B cell (primary cell): ENCODE results near the gene USH1G. TPM values are rescaled to one million over a fixed set of nuclear protein-coding genes. Genes with fewer than 3 reads are reported as not detected.
A peak's percentile ranks its signal among the peaks of the same experiment; 100 is the strongest.

ENCODE experiments used
- ATAC-seq: fragments of 200-7000 bp; cut with Tn5 transposase; one replicate; pipeline ENCODE4 v1.10.0; 2021; ENCODE audit warnings: low read depth, mild to moderate bottlenecking, moderate number of reproducible peaks, moderate library complexity
- CTCF ChIA-PET: fragments of 350-600 bp; sonication (Branson Sonifier 250); formaldehyde crosslinking; loops from one replicate; lab custom pipeline; 2021; ENCODE audit warnings: antibody characterized with exemption, inconsistent platforms; lab: Charles Lee
- POLR2A ChIA-PET: fragments of 350-600 bp; sonication (Branson Sonifier 250); formaldehyde crosslinking; loops from one replicate; lab custom pipeline; 2021; ENCODE audit warnings: antibody characterized with exemption; lab: Charles Lee
- DNase-seq: peaks from one replicate; pipeline ENCODE4 v3.0.0; 2013
- H2AFZ ChIP-seq: 2 replicates; pipeline ENCODE4 v1.6.1; 2012; ENCODE audit warnings: mild to moderate bottlenecking, low read depth, low read length; ENCODE audit not compliant: insufficient read depth, poor library complexity, severe bottlenecking
- H3K27ac ChIP-seq, 2 donors: 1 replicate in 1 of 2; 2 replicates in 1 of 2; pipeline ENCODE4 v1.5.1; 2012 to 2013; ENCODE audit warnings: low read length in 2 of 2, mild to moderate bottlenecking in 2 of 2, moderate library complexity in 1 of 2
- H3K27me3 ChIP-seq, 4 experiments: fragments of 200-600 bp in 1 of 4; sonication (generic) in 1 of 4; replicated peaks in 1 of 4; 1 replicate in 2 of 4; 2 replicates in 2 of 4; pipeline versions ENCODE4 v1.6.1 to v1.7.0; 2013 to 2016; ENCODE audit warnings: low read length in 3 of 4, mild to moderate bottlenecking in 2 of 4, mixed read lengths in 1 of 4, moderate library complexity in 1 of 4; ENCODE audit not compliant: insufficient read depth in 4 of 4, control insufficient read depth in 3 of 4; ENCODE audit errors: control extremely low read depth in 1 of 4
- H3K36me3 ChIP-seq, 2 experiments: replicated peaks in 1 of 2; 1 replicate in 1 of 2; 2 replicates in 1 of 2; pipeline versions ENCODE4 v1.6.1 to v1.7.1; 2013; ENCODE audit warnings: low read length in 1 of 2; ENCODE audit not compliant: insufficient read depth in 2 of 2, control insufficient read depth in 1 of 2; ENCODE audit errors: control extremely low read depth in 1 of 2, extremely low read depth in 1 of 2
- H3K4me1 ChIP-seq, 2 donors: fragments of 200-600 bp in 1 of 2; sonication (generic) in 1 of 2; 1 replicate in 1 of 2; 2 replicates in 1 of 2; pipeline versions ENCODE4 v1.5.1 to v1.6.1; 2013 to 2017; ENCODE audit warnings: low read length in 2 of 2; ENCODE audit not compliant: control insufficient read depth in 2 of 2, insufficient read depth in 2 of 2
- H3K4me2 ChIP-seq: replicated peaks from 2 replicates; pipeline ENCODE3; 2012; ENCODE audit warnings: mild to moderate bottlenecking, low read depth, low read length; ENCODE audit not compliant: poor library complexity, severe bottlenecking
- H3K4me3 ChIP-seq, 5 experiments: fragments of 200-600 bp in 1 of 5; sonication (generic) in 1 of 5; 1 replicate in 3 of 5; 2 replicates in 2 of 5; pipeline versions ENCODE4 v1.5.1 to v1.7.0; 2011 to 2016; ENCODE audit warnings: low read length in 4 of 5, mild to moderate bottlenecking in 4 of 5, low read depth in 2 of 5, control low read depth in 1 of 5, moderate library complexity in 1 of 5; ENCODE audit not compliant: insufficient read depth in 1 of 5; ENCODE audit errors: control extremely low read depth in 1 of 5, extremely low read depth in 1 of 5
- H3K79me2 ChIP-seq: fragments of 200-600 bp; sonication (generic); one replicate; pipeline ENCODE4 v1.6.0; 2016; ENCODE audit warnings: low read length; ENCODE audit not compliant: control insufficient read depth, insufficient read depth
- H3K9ac ChIP-seq: fragments of 200-600 bp; sonication (generic); 2 replicates; pipeline ENCODE4 v1.6.1; 2017; ENCODE audit warnings: mild to moderate bottlenecking, low read length, moderate library complexity
- H3K9me3 ChIP-seq, 3 donors: one replicate each; pipeline versions ENCODE4 v1.6.1 to v1.7.1; 2013; ENCODE audit warnings: low read length in 2 of 3; ENCODE audit not compliant: control insufficient read depth in 2 of 3, insufficient read depth in 1 of 3; ENCODE audit errors: control extremely low read depth in 1 of 3
- H4K20me1 ChIP-seq: 2 replicates; pipeline ENCODE4 v1.6.0; 2012; ENCODE audit warnings: mild to moderate bottlenecking, low read length; ENCODE audit not compliant: insufficient read depth, control insufficient read depth, poor library complexity, severe bottlenecking
- H3K27ac Mint-ChIP-seq: one replicate; pipeline ENCODE4 v1.8.0; 2021; ENCODE audit warnings: mixed read lengths
- H3K27me3 Mint-ChIP-seq: one replicate; pipeline ENCODE4 v1.8.0; 2021; ENCODE audit warnings: mixed read lengths
- H3K4me1 Mint-ChIP-seq: one replicate; pipeline ENCODE4 v1.8.0; 2021; ENCODE audit warnings: mixed read lengths
- H3K4me3 Mint-ChIP-seq: one replicate; pipeline ENCODE4 v1.8.0; 2021; ENCODE audit warnings: mixed read lengths
- H3K9me3 Mint-ChIP-seq: one replicate; pipeline ENCODE4 v1.8.0; 2022; ENCODE audit warnings: mixed read lengths; ENCODE audit not compliant: insufficient read depth
- EZH2 ChIP-seq: IDR thresholded peaks from 2 replicates; pipeline ENCODE4 v1.6.1; 2012; ENCODE audit warnings: borderline replicate concordance, low read depth, mild to moderate bottlenecking, moderate library complexity, low read length; ENCODE audit not compliant: insufficient read depth, poor library complexity, severe bottlenecking
- WGBS: methylation state at CpG from one replicate; pipeline ENCODE4 v1.1.5; 2013; ENCODE audit warnings: missing lambda C conversion rate; ENCODE audit not compliant: insufficient coverage; 5-methylcytosine and 5-hydroxymethylcytosine counted together
- intact Hi-C: fragments of 100-400 bp; cut with micrococcal nuclease; formaldehyde crosslinking; loops from one replicate; pipeline ENCODE4 v1.10.0; 2022
- polyA plus RNA-seq: library from polyadenylated mRNA; depleted of rRNA; stranded (reverse); fragments of >200 nt; gene quantifications from 2 replicates; pipeline ENCODE4 v1.2.3, GENCODE V29; 2012
- total RNA-seq, 2 donors: library from RNA; stranded (reverse); fragments of 120-200 nt in 1 of 2; gene quantifications; 1 replicate in 1 of 2; 2 replicates in 1 of 2; pipeline versions ENCODE4 v1.2.3 to v1.2.4, GENCODE V29; 2013 to 2022
- TF ChIP-seq, protein P1 (sequence below): fragments of 200-600 bp; IDR thresholded peaks from one replicate; pipeline ENCODE4 v1.8.0; 2022; ENCODE audit warnings: antibody characterized with exemption, mild to moderate bottlenecking

The USH1G gene
- total and polyA plus RNA-seq, 2 donors (not counting 1 experiment from before 2014, with no cell fraction given): not detected

DNA sequence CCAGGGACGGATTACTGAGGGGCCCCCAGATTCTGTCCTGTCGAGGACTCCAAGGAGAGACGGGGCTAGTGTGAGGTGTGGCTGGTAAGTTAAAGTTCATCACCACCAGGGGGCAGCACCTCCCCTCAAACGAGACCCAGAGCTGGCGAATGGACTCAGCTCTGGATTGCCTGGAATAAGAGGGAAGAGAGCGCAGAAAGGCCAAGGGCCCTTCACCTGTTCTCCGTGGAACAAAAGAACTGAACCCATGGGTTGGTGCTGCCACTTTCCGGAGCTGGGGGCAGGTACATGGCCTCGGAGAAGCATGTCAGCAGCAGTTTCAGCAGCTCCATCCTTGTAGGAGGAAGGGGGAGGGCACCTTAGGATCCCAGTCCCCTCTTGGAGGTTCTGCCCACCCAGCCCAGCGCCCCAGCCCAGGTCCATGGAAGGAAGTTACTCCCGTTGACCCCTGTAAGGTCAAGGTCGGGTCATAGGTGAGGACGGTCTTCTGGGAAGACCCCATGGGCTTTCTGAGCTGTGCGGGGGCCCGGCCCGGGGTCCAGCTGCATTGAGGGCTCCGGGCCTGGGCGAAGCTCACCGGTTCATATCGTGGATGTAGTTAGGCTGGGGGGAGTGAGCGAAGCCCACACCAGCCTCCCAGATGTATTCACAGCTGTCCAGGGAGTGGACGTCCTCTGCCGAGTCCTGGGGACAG is 38.7 kb upstream of the USH1G start:
- no peak for TF ChIP-seq EZH2
- TF ChIP-seq, protein P1, sequence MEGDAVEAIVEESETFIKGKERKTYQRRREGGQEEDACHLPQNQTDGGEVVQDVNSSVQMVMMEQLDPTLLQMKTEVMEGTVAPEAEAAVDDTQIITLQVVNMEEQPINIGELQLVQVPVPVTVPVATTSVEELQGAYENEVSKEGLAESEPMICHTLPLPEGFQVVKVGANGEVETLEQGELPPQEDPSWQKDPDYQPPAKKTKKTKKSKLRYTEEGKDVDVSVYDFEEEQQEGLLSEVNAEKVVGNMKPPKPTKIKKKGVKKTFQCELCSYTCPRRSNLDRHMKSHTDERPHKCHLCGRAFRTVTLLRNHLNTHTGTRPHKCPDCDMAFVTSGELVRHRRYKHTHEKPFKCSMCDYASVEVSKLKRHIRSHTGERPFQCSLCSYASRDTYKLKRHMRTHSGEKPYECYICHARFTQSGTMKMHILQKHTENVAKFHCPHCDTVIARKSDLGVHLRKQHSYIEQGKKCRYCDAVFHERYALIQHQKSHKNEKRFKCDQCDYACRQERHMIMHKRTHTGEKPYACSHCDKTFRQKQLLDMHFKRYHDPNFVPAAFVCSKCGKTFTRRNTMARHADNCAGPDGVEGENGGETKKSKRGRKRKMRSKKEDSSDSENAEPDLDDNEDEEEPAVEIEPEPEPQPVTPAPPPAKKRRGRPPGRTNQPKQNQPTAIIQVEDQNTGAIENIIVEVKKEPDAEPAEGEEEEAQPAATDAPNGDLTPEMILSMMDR: peak; percentile 88
- ATAC-seq (peak; percentile 72), DNase-seq (peak; percentile 87)
- Mint-ChIP-seq H3K9me3 (no peaks in the 10 kb centered on the region), H3K4me3 (no peak overlapping the region), H3K27me3 (peaks cover 11% of the 10 kb centered on the region), H3K27ac (no peak overlapping the region), H3K4me1 (peaks cover 7% of the 10 kb centered on the region)
- H3K4me1 ChIP-seq: peaks cover 2 to 16% of the 10 kb centered on the region in 2 donors
- no peaks in the 10 kb centered on the region for H3K36me3 ChIP-seq
- no peaks in the 10 kb centered on the region for H3K79me2 ChIP-seq
- intact Hi-C loops: loop anchor here (1.0 to 2.0 kb wide), 8 partner anchors 25 to 451 kb away; partner anchors contain the start of genes CDR2L, KCTD2, MIF4GD and MRPL58
- no peak overlapping the region for H3K4me3 ChIP-seq
- 39% methylated on average over 14 of the region's 23 CpGs for WGBS
- peaks cover 0 to 10% (median 0%) of the 10 kb centered on the region in 4 experiments for H3K27me3 ChIP-seq
- CTCF ChIA-PET: interaction anchor here (0.6 to 4.9 kb wide), 67 partner anchors 8 to 792 kb away, joined by 3 to 139 read pairs (median 4); partner anchors contain the start of genes ARMC7, ATP5PD, CDR2L and HID1
- no peak overlapping the region for H3K27ac ChIP-seq
- peak overlapping the region; percentile 26 for H2AFZ ChIP-seq
- H3K9me3 ChIP-seq: no peaks in the 10 kb centered on the region
- no peak overlapping the region for H3K9ac ChIP-seq
- H3K4me2 ChIP-seq: peak overlapping the region; percentile 26
- POLR2A ChIA-PET: interaction anchor here (0.9 to 1.5 kb wide), 3 partner anchors 51 to 240 kb away, joined by 3 to 5 read pairs (median 3); partner anchors contain the start of genes MRPL58 and NT5C
- no peaks in the 10 kb centered on the region for H4K20me1 ChIP-seq
